Tibial artery (tissue), 4 donors: ENCODE data around the gene TAX1BP3.
"Not testable (repeated sequence)": the region's sequence is repeated elsewhere in the genome, so short reads cannot be mapped to it uniquely, and the experiment has no call there.

Experiments
- DNase-seq, 2 donors: peaks; one replicate each; pipeline ENCODE4 v3.0.0-alpha.2; 2019
- H3K27ac ChIP-seq, 2 donors: fragments of 200-600 bp; sonication (generic) in 1 of 2; 1 replicate in 1 of 2; 2 replicates in 1 of 2; pipeline ENCODE4 v1.5.1; 2018 to 2019; ENCODE audit warnings: mild to moderate bottlenecking in 1 of 2
- H3K27me3 ChIP-seq, 2 donors: fragments of 200-600 bp; sonication (generic) in 1 of 2; one replicate each; pipeline versions ENCODE4 v1.5.1 to v1.6.0; 2016 to 2019
- H3K36me3 ChIP-seq, 3 donors: fragments of 200-600 bp; sonication (generic) in 2 of 3; one replicate each; pipeline ENCODE4 v1.5.1; 2016 to 2019; ENCODE audit warnings: mild to moderate bottlenecking in 2 of 3
- H3K4me1 ChIP-seq, 4 donors: fragments of 200-600 bp; sonication (generic) in 2 of 4; 1 replicate in 3 of 4; 2 replicates in 1 of 4; pipeline ENCODE4 v1.5.1; 2016 to 2019
- H3K4me3 ChIP-seq, 2 donors: fragments of 200-600 bp; sonication (generic) in 1 of 2; 1 replicate in 1 of 2; 2 replicates in 1 of 2; pipeline ENCODE4 v1.5.1; 2018 to 2019; ENCODE audit warnings: mild to moderate bottlenecking in 2 of 2
- H3K9me3 ChIP-seq, 3 donors: fragments of 200-600 bp; sonication (generic) in 1 of 3; one replicate each; pipeline ENCODE4 v1.5.1; 2016 to 2019
- CTCF ChIP-seq, 2 experiments: fragments of 200-600 bp in 1 of 2; fragments of 450-650 bp in 1 of 2; IDR thresholded peaks; one replicate each; pipeline ENCODE4 v1.5.1; 2017 to 2019; ENCODE audit warnings: antibody characterized with exemption in 2 of 2, mild to moderate bottlenecking in 1 of 2, moderate library complexity in 1 of 2
- intact Hi-C: fragments of 100-400 bp; cut with DNase I; formaldehyde crosslinking; loops from one replicate; pipeline ENCODE4 v1.15.0; 2023; ENCODE audit warnings: low total_unique reads

TAX1BP3 gene

GRCh38 chr17:3704931-3705717 lies 36.7 kb upstream of the TAX1BP3 start:
- no peak for TF ChIP-seq CTCF (IDR thresholded peaks at IDR 0.05)
- Histone ChIP-seq H3K9me3 (no peaks in the 10 kb centered on the region), H3K27me3 (no peaks in the 10 kb centered on the region), H3K27ac (no peak overlapping the region), H3K4me1 (no peaks in the 10 kb centered on the region), H3K36me3 (no peaks in the 10 kb centered on the region), H3K4me3 (no peak overlapping the region)
- no peak for DNase-seq
- intact Hi-C loops = no loop called here

DNA sequence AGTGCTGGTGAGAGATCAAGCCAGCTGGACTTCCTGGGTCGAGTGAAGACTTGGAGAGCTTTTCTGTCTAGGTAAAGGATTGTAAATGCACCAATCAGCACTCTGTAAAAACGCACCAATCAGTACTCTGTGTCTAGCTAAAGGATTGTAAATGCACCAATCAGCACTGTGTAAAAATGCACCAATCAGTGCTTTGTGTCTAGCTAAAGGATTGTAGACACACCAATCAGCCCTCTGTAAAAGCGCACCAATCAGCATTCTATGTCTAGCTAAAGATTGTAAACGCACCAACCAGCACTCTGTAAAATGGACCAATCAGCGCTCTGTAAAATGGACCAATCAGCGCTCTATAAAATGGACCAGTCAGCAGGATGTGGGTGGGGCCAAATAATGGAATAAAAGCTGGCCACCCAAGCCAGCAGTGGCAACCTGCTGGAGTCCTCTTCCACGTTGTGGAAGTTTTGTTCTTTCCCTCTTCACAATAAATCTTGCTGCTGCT lies 33.7 kb upstream of the TAX1BP3 start:
- DNase-seq, H3K36me3 ChIP-seq, H3K4me3 ChIP-seq, H3K27ac ChIP-seq, H3K4me1 ChIP-seq, intact Hi-C loops: not testable (repeated sequence)
- H3K27me3 ChIP-seq = peaks cover 0 to 14% of the 10 kb centered on the region in 2 donors
- peaks cover 0 to 14% (median 10%) of the 10 kb centered on the region in 3 donors for H3K9me3 ChIP-seq

DNA sequence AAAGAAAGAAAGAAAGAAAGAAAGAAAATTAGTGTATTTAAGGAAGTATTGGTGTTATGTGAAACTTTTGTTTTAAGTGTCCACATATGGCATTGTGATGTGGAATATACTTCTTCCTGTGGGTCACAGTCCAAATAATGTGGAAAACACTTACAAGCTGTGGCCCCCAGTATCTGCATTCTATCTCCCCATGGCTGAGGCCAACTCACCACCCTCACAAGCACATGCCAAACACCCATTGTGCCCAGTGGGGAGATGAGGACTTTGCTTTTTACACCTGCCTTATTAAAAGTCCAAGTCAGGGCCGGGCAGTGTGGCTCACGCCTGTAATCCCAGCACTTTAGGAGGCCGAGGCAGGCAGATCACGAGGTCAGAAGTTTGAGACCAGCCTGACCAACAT lies 31.6 kb upstream of the TAX1BP3 start:
- Histone ChIP-seq H3K27me3 (peaks cover 9 to 36% of the 10 kb centered on the region in 2 donors), H3K9me3 (peaks cover 0 to 14% (median 10%) of the 10 kb centered on the region in 3 donors), H3K36me3 (no peaks in the 10 kb centered on the region), H3K4me1 (peaks cover 4 to 19% (median 14%) of the 10 kb centered on the region in 4 donors), H3K4me3 (no peak overlapping the region), H3K27ac (no peak overlapping the region)
- no peak for DNase-seq
- intact Hi-C loops = no loop called here
- TF ChIP-seq CTCF (IDR thresholded peaks at IDR 0.05) = no peak

GRCh38 chr17:3698139-3698538 lies 29.8 kb upstream of the TAX1BP3 start:
- no peak overlapping the region for H3K27ac ChIP-seq
- TF ChIP-seq CTCF (IDR thresholded peaks at IDR 0.05) = no peak
- peaks cover 0 to 14% (median 10%) of the 10 kb centered on the region in 3 donors for H3K9me3 ChIP-seq
- H3K4me1 ChIP-seq = peaks cover 4 to 22% (median 16%) of the 10 kb centered on the region in 4 donors
- intact Hi-C loops = no loop called here
- H3K4me3 ChIP-seq = no peak overlapping the region
- H3K36me3 ChIP-seq = no peaks in the 10 kb centered on the region
- no peak for DNase-seq
- H3K27me3 ChIP-seq = peaks cover 13 to 50% of the 10 kb centered on the region in 2 donors

DNA sequence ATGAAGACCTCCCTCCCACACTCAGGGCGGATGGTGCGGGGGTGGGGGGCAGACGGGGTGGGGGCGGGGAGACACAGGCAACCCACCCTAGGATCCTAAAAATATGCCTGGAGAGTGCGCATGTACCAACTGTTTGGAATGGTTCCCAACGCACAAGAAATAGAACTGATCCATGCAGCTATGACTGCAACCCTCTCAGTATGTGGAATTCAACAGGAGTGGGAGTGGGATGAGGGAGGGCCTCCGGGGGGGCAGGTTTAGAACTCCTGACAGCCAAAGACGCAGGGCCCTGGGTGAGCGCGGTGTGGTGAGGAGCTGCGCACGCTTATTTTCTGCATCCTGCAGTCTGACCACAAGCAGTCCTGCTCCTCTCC lies 28.7 kb upstream of the TAX1BP3 start:
- H3K4me1 ChIP-seq = peaks cover 4 to 22% (median 16%) of the 10 kb centered on the region in 4 donors
- no peak overlapping the region for H3K4me3 ChIP-seq
- peaks cover 0 to 14% (median 10%) of the 10 kb centered on the region in 3 donors for H3K9me3 ChIP-seq
- H3K27me3 ChIP-seq = peaks cover 13 to 57% of the 10 kb centered on the region in 2 donors
- no peak for DNase-seq
- H3K36me3 ChIP-seq = no peaks in the 10 kb centered on the region
- intact Hi-C loops = no loop called here
- no peak overlapping the region for H3K27ac ChIP-seq
- TF ChIP-seq CTCF (IDR thresholded peaks at IDR 0.05) = no peak

DNA sequence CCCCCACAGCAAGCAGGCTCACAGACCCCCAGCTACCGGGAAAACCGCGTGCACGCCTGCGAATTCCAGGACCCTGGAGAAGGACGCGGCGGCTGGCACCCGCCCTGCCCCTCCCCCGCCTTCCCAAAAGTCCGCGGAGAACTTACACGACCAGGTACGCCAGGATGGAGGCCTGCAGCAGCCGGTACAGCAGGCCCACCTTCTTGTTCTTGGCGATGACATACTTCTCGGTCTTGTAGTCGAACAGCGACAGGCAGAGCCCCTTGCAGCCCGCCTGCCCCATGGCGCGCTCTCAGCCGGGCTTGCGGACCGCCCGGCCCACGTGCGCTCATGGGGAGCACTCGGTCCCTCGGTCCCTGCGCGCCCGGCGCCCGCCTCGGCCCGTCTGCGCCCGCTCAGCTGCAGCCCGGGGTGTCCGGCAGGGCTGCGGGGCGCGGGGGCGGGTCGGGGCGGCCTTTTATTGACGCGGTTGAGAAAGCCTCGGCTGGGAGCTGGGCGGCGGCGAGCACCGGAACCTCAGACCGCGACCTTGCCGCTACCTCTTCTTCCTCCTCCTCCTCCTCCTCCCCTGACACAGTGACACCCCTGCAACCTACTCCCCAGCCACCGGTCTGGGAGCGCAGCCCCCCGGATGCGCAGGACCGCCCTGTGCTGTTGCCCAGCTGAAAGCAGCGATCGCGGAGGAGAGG lies 27.5 kb upstream of the TAX1BP3 start, which contains the start of gene P2RX5:
P2RX5 (minus strand) TSS at position 433 of the 689 bp plus-strand sequence; CDS start at position 283, 150 bp downstream.
- Histone ChIP-seq H3K9me3 (peaks cover 0 to 14% (median 10%) of the 10 kb centered on the region in 3 donors), H3K4me3 (peak within 1 kb of the TSS; percentile 36 to 50)
- TF ChIP-seq CTCF (IDR thresholded peaks at IDR 0.05) = no peak

More for the DNA sequence above, 27.5 kb upstream of the TAX1BP3 start, which contains the start of gene P2RX5:
- DNase-seq = peak in 1 of 2 donors; percentile 55
- intact Hi-C loops = no loop called here
- peaks cover 4 to 22% (median 16%) of the 10 kb centered on the region in 4 donors for H3K4me1 ChIP-seq
- no peaks in the 10 kb centered on the region for H3K36me3 ChIP-seq
- no peak within 1 kb of the TSS for H3K27ac ChIP-seq
- peaks cover 13 to 67% of the 10 kb centered on the region in 2 donors for H3K27me3 ChIP-seq
